Measurements from ENCODE around the gene SLCO3A1.
"Not testable (repeated sequence)": the region's sequence is repeated elsewhere in the genome, so short reads cannot be mapped to it uniquely, and the experiment has no call there.

Gene SLCO3A1

GRCh38 chr15:92044203-92044909 lies 190.8 kb downstream of the SLCO3A1 start:
- no peak for DNase-seq

GRCh38 chr15:92047900-92048299 lies 194.4 kb downstream of the SLCO3A1 start:
- no peak for DNase-seq

GRCh38 chr15:92048739-92049138 lies 195.2 kb downstream of the SLCO3A1 start:
- no peak for DNase-seq

- no peak for DNase-seq
Observed at GRCh38 chr15:92049290-92049989, 195.9 kb downstream of the SLCO3A1 start.

- no peak for DNase-seq
Observed at GRCh38 chr15:92050220-92050898, 196.9 kb downstream of the SLCO3A1 start.

- DNase-seq, result no peak
Observed at GRCh38 chr15:92051716-92052115, 198.2 kb downstream of the SLCO3A1 start.

GRCh38 chr15:92053753-92054316 lies 200.3 kb downstream of the SLCO3A1 start:
- no peak for DNase-seq

GRCh38 chr15:92056875-92057274 lies 203.4 kb downstream of the SLCO3A1 start:
- no peak for DNase-seq

GRCh38 chr15:92059036-92059970 lies 205.8 kb downstream of the SLCO3A1 start:
- DNase-seq, result no peak

GRCh38 chr15:92059971-92060311 lies 206.4 kb downstream of the SLCO3A1 start:
- DNase-seq, result not testable (repeated sequence)

GRCh38 chr15:92061511-92062195 lies 208.1 kb downstream of the SLCO3A1 start:
- no peak for DNase-seq

GRCh38 chr15:92062505-92062904 lies 209.0 kb downstream of the SLCO3A1 start:
- no peak for DNase-seq

GRCh38 chr15:92068121-92068520 lies 214.6 kb downstream of the SLCO3A1 start:
- no peak for DNase-seq

GRCh38 chr15:92069308-92070250 lies 216.1 kb downstream of the SLCO3A1 start:
- DNase-seq, result no peak

GRCh38 chr15:92070251-92070650 lies 216.7 kb downstream of the SLCO3A1 start:
- DNase-seq, result not testable (repeated sequence)

- DNase-seq, result no peak
Observed at GRCh38 chr15:92071045-92071634, 217.6 kb downstream of the SLCO3A1 start.

GRCh38 chr15:92073044-92073785 lies 219.7 kb downstream of the SLCO3A1 start:
- no peak for DNase-seq

- DNase-seq, result no peak
Observed at GRCh38 chr15:92074101-92074500, 220.6 kb downstream of the SLCO3A1 start.

- no peak for DNase-seq
Observed at GRCh38 chr15:92074646-92075045, 221.1 kb downstream of the SLCO3A1 start.

- no peak for DNase-seq
Observed at GRCh38 chr15:92075764-92076163, 222.3 kb downstream of the SLCO3A1 start.
